ENCODE measurements around the gene LSAMP.

LSAMP gene

GRCh38 chr3:115761927-115762305 lies 683.4 kb downstream of the LSAMP start:
- POLR2A ChIA-PET: no interaction called here

GRCh38 chr3:115760716-115761115 lies 684.6 kb downstream of the LSAMP start:
- TF ChIP-seq ZNF175 (tag by site-specific recombination; IDR thresholded peaks at IDR 0.05) (no peak), WT1 (tag by site-specific recombination; IDR thresholded peaks at IDR 0.05) (no peak), ZNF549 (tag by site-specific recombination; IDR thresholded peaks at IDR 0.05) (no peak), ZBTB10 (tag by site-specific recombination; IDR thresholded peaks at IDR 0.05) (no peak), KLF8 (tag by site-specific recombination; IDR thresholded peaks at IDR 0.05) (no peak), ZNF548 (tag by site-specific recombination; IDR thresholded peaks at IDR 0.05) (no peak), HIC1 (tag by site-specific recombination; IDR thresholded peaks at IDR 0.05) (no peak), ZNF26 (tag by site-specific recombination; IDR thresholded peaks at IDR 0.05) (no peak), ZBTB7A (tag by site-specific recombination; IDR thresholded peaks at IDR 0.05; ENCODE audit: low read depth) (no peak), ZNF701 (tag by site-specific recombination; IDR thresholded peaks at IDR 0.05) (no peak), ZNF239 (tag by site-specific recombination; IDR thresholded peaks at IDR 0.05) (no peak), ZNF660 (tag by site-specific recombination; IDR thresholded peaks at IDR 0.05) (no peak), ZNF677 (tag by site-specific recombination; IDR thresholded peaks at IDR 0.05) (no peak), ZBTB17 (tag by site-specific recombination; IDR thresholded peaks at IDR 0.05) (no peak), SP7 (tag by site-specific recombination; IDR thresholded peaks at IDR 0.05) (no peak), ZNF560 (tag by site-specific recombination; IDR thresholded peaks at IDR 0.05; ENCODE audit: borderline replicate concordance) (no peak), GLIS1 (tag by site-specific recombination; IDR thresholded peaks at IDR 0.05) (no peak), ATF2 (tag by site-specific recombination; IDR thresholded peaks at IDR 0.05; ENCODE audit: low read depth) (no peak)
- CTCF ChIA-PET: interaction anchor here (0.6 kb wide), 1 partner anchor 259 kb away, joined by 3 read pairs; no protein-coding TSS in a partner anchor

More at GRCh38 chr3:115761927-115762305, 683.4 kb downstream of the LSAMP start:
- H3K4me3 ChIP-seq (ENCODE audit: low read depth, low read length): no peak overlapping the region
- no peak for TF ChIP-seq KLF9 (tag by site-specific recombination; IDR thresholded peaks at IDR 0.05; ENCODE audit: low read depth)
- no peaks in the 10 kb centered on the region for H3K36me3 ChIP-seq (ENCODE audit: control insufficient read depth in 2 of 2, insufficient read depth in 1 of 2, low read length in 2 of 2)
- no peak overlapping the region for H3K27ac ChIP-seq (ENCODE audit: extremely low read depth, low read depth, low read length)
- CTCF ChIA-PET: interaction anchor here (0.7 kb wide), 3 partner anchors 22 to 58 kb away, joined by 3 to 4 read pairs (median 3); no protein-coding TSS in a partner anchor
- no peaks in the 10 kb centered on the region for H3K4me1 ChIP-seq (ENCODE audit: control insufficient read depth, insufficient read depth, low read length)
- H3K9me3 ChIP-seq (ENCODE audit: control insufficient read depth, insufficient read depth, low read depth, low read length): no peaks in the 10 kb centered on the region

More at GRCh38 chr3:115760716-115761115, 684.6 kb downstream of the LSAMP start:
- Histone ChIP-seq H3K27ac (ENCODE audit: extremely low read depth, low read depth, low read length) (no peak overlapping the region), H3K4me1 (ENCODE audit: control insufficient read depth, insufficient read depth, low read length) (no peaks in the 10 kb centered on the region), H3K4me3 (ENCODE audit: low read depth, low read length) (no peak overlapping the region), H3K36me3 (ENCODE audit: control insufficient read depth in 2 of 2, insufficient read depth in 1 of 2, low read length in 2 of 2) (no peaks in the 10 kb centered on the region), H3K9me3 (ENCODE audit: control insufficient read depth, insufficient read depth, low read depth, low read length) (no peaks in the 10 kb centered on the region)
- POLR2A ChIA-PET: no interaction called here
